Endothelial cell of umbilical vein (primary cell): Measurements from ENCODE around the gene ATP13A2. TPM values are rescaled to one million over a fixed set of nuclear protein-coding genes. Genes with fewer than 3 reads are reported as not detected.
"Not testable (repeated sequence)": the region's sequence is repeated elsewhere in the genome, so short reads cannot be mapped to it uniquely, and the experiment has no call there.

Source experiments
- BruUV-seq: library from RNA; stranded (reverse); fragments of 400-500 nt; replicated peaks from 2 replicates; lab custom pipeline; 2021; lab: Mats Ljungman, UMichigan
- CTCF ChIA-PET: fragments of 300-600, 350-600 bp; sonication (Branson Sonifier 250); formaldehyde crosslinking; loops from one replicate; lab custom pipeline; 2021; ENCODE audit warnings: antibody characterized with exemption, inconsistent platforms; lab: Charles Lee
- POLR2A ChIA-PET: fragments of 300-600, 350-600 bp; sonication (Branson Sonifier 250); formaldehyde crosslinking; loops from one replicate; lab custom pipeline; 2021; ENCODE audit warnings: antibody characterized with exemption, inconsistent platforms; lab: Charles Lee
- DNase-seq: peaks from one replicate; pipeline ENCODE4 v3.0.0-alpha.2; 2011; ENCODE audit warnings: low read depth, low spot score
- FAIRE-seq: peaks from 2 replicates; lab custom pipeline; 2011; peaks lifted over from hg19 to GRCh38; lab: Jason Lieb, UNC
- H2AFZ ChIP-seq: 2 replicates; pipeline ENCODE4 v1.6.0; 2012; ENCODE audit warnings: low read depth, low read length, control low read depth, inconsistent platforms
- H3K27ac ChIP-seq: 2 replicates; pipeline ENCODE4 v1.5.1; 2011; ENCODE audit warnings: low read depth, mild to moderate bottlenecking, control low read depth, low read length, moderate library complexity; ENCODE audit not compliant: insufficient read depth
- H3K27me3 ChIP-seq, 2 experiments: 2 replicates each; pipeline versions ENCODE4 v1.6.0 to v1.6.1; 2011; ENCODE audit warnings: low read length in 2 of 2, mixed read lengths in 1 of 2; ENCODE audit not compliant: control insufficient read depth in 2 of 2, insufficient read depth in 2 of 2
- H3K36me3 ChIP-seq, 2 experiments: 2 replicates in 1 of 2; 3 replicates in 1 of 2; pipeline ENCODE4 v1.5.1; 2011; ENCODE audit warnings: low read length in 2 of 2, mild to moderate bottlenecking in 1 of 2, moderate library complexity in 1 of 2; ENCODE audit not compliant: control insufficient read depth in 2 of 2, insufficient read depth in 2 of 2; ENCODE audit errors: extremely low read depth in 1 of 2
- H3K4me1 ChIP-seq: 3 replicates; pipeline ENCODE4 v1.5.1; 2011; ENCODE audit warnings: mild to moderate bottlenecking, low read length; ENCODE audit not compliant: control insufficient read depth, insufficient read depth; ENCODE audit errors: extremely low read depth
- H3K4me2 ChIP-seq: 2 replicates; pipeline ENCODE4 v1.6.1; 2011; ENCODE audit warnings: low read length, control low read depth, mixed read lengths; ENCODE audit not compliant: insufficient read depth
- H3K4me3 ChIP-seq, 3 experiments: fragments of 200-600 bp in 1 of 3; sonication (generic), shearing (Covaris generic) in 1 of 3; replicated peaks in 1 of 3; 2 replicates each; pipeline ENCODE4 v1.5.1; 2011 to 2016; ENCODE audit warnings: control low read depth in 3 of 3, low read length in 3 of 3, mild to moderate bottlenecking in 2 of 3, inconsistent platforms in 1 of 3, low read depth in 1 of 3, moderate library complexity in 1 of 3; ENCODE audit not compliant: insufficient read depth in 1 of 3
- H3K79me2 ChIP-seq: 2 replicates; pipeline ENCODE4 v1.6.0; 2012; ENCODE audit warnings: low read length, inconsistent platforms; ENCODE audit not compliant: control insufficient read depth, insufficient read depth
- H3K9ac ChIP-seq: replicated peaks from 2 replicates; pipeline ENCODE3; 2011; ENCODE audit warnings: low read length, control low read depth; ENCODE audit not compliant: insufficient read depth; ENCODE audit errors: extremely low read depth
- H3K9me1 ChIP-seq: replicated peaks from 3 replicates; pipeline ENCODE4 v1.6.0; 2011; ENCODE audit warnings: mild to moderate bottlenecking, low read length; ENCODE audit not compliant: control insufficient read depth, insufficient read depth; ENCODE audit errors: extremely low read depth
- H3K9me3 ChIP-seq: replicated peaks from 2 replicates; pipeline ENCODE4 v1.5.1; 2012; ENCODE audit warnings: low read length, inconsistent platforms; ENCODE audit not compliant: control insufficient read depth, insufficient read depth
- H4K20me1 ChIP-seq: replicated peaks from 2 replicates; pipeline ENCODE3; 2011; ENCODE audit warnings: mild to moderate bottlenecking, low read length; ENCODE audit not compliant: control insufficient read depth, insufficient read depth; ENCODE audit errors: extremely low read depth
- CTCF ChIP-seq, 2 donors: IDR thresholded peaks; 1 replicate in 1 of 2; 2 replicates in 1 of 2; pipeline ENCODE4 v1.5.1; 2011; ENCODE audit warnings: low read length in 2 of 2, mild to moderate bottlenecking in 2 of 2, moderate library complexity in 2 of 2, control low read depth in 1 of 2, inconsistent platforms in 1 of 2, low read depth in 1 of 2; ENCODE audit not compliant: insufficient read depth in 1 of 2; ENCODE audit errors: extremely low read depth in 1 of 2
- EZH2 ChIP-seq: IDR thresholded peaks from 2 replicates; pipeline ENCODE4 v1.6.1; 2012; ENCODE audit warnings: borderline replicate concordance, low read depth, mild to moderate bottlenecking, moderate library complexity, low read length, inconsistent platforms; ENCODE audit not compliant: severe bottlenecking
- FOS ChIP-seq: IDR thresholded peaks from 2 replicates; pipeline ENCODE4 v1.6.1; 2011; ENCODE audit warnings: mild to moderate bottlenecking, low read length, moderate library complexity, borderline replicate concordance; ENCODE audit not compliant: insufficient read depth
- GATA2 ChIP-seq: IDR thresholded peaks from 2 replicates; pipeline ENCODE4 v1.7.0; 2011; ENCODE audit warnings: low read depth, mild to moderate bottlenecking, moderate library complexity, mixed read lengths, low read length; ENCODE audit not compliant: insufficient read length, insufficient read depth
- JUN ChIP-seq: IDR thresholded peaks from 2 replicates; pipeline ENCODE4 v1.6.1; 2011; ENCODE audit warnings: borderline replicate concordance, low read depth; ENCODE audit not compliant: insufficient read length, insufficient read depth
- MAX ChIP-seq: IDR thresholded peaks from 2 replicates; pipeline ENCODE4 v1.6.1; 2011; ENCODE audit not compliant: insufficient read depth, insufficient read length
- MYC ChIP-seq: IDR thresholded peaks from one replicate; pipeline ENCODE4 v1.6.1; 2011; ENCODE audit warnings: mild to moderate bottlenecking, low read depth, low read length
- POLR2A ChIP-seq: IDR thresholded peaks from 2 replicates; pipeline ENCODE4 v1.6.1; 2012; ENCODE audit warnings: low read depth, mild to moderate bottlenecking, control low read depth, low read length
- POLR2AphosphoS5 ChIP-seq: IDR thresholded peaks from 2 replicates; pipeline ENCODE4 v1.6.1; 2012; ENCODE audit warnings: low read depth, mild to moderate bottlenecking, control low read depth, low read length, moderate library complexity; ENCODE audit not compliant: insufficient read depth
- dilution Hi-C: fragments of 300-500 bp; cut with MboI; formaldehyde crosslinking; loops from one replicate; pipeline ENCODE4 v1.15.0; 2019; ENCODE audit warnings: low sequenced_read_pairs; ENCODE audit not compliant: extremely low pct_ligation_motif_present
- intact Hi-C: fragments of 100-400 bp; cut with micrococcal nuclease; formaldehyde crosslinking; loops from one replicate; pipeline ENCODE4 v1.10.0; 2022
- polyA plus RNA-seq, 4 experiments: library from polyadenylated mRNA; depleted of rRNA in 3 of 4; stranded (reverse) in 3 of 4; unstranded in 1 of 4; fragments of >200 nt; gene quantifications; 2 replicates each; pipeline versions ENCODE4 v1.2.1 to v1.2.3, GENCODE V29; 2011 to 2012; ENCODE audit warnings: missing spikeins in 1 of 4
- total RNA-seq: library from RNA; stranded (reverse); gene quantifications from 2 replicates; pipeline ENCODE4 v1.2.3, GENCODE V29; 2021

The ATP13A2 gene
- total and polyA plus RNA-seq, 2 donors (not counting 3 experiments of a cell fraction or from before 2014, with no cell fraction given): 44.9 to 60.6 TPM

- Histone ChIP-seq H3K27me3 (no peaks in the 10 kb centered on the region), H3K4me3 (no peak overlapping the region), H3K4me2 (no peak overlapping the region), H3K9me1 (no peaks in the 10 kb centered on the region), H3K9ac (no peak overlapping the region), H2AFZ (no peak overlapping the region), H3K9me3 (no peaks in the 10 kb centered on the region), H3K36me3 (peaks cover 0 to 8% of the 10 kb centered on the region in 2 experiments), H3K27ac (no peak overlapping the region), H4K20me1 (no peaks in the 10 kb centered on the region), H3K79me2 (no peaks in the 10 kb centered on the region), H3K4me1 (no peaks in the 10 kb centered on the region)
- no TSS peak for BruUV-seq
- dilution Hi-C loops (no loop called here), intact Hi-C loops (no loop called here)
- FAIRE-seq: no peak
- ChIA-PET POLR2A (no interaction called here), CTCF (no interaction called here)
- no peak for TF ChIP-seq EZH2
- no peak for TF ChIP-seq JUN
- TF ChIP-seq MYC: no peak
- TF ChIP-seq POLR2A: no peak
- no peak for TF ChIP-seq CTCF (IDR thresholded peaks at IDR 0.05; ENCODE audit: extremely low read depth in 1 of 2, insufficient read depth in 1 of 2, low read depth in 1 of 2, low read length in 2 of 2)
- no peak for TF ChIP-seq MAX
- TF ChIP-seq POLR2AphosphoS5: no peak
- no peak for TF ChIP-seq GATA2
- TF ChIP-seq FOS: no peak
- no peak for DNase-seq
Observed at GRCh38 chr1:16938351-16939321, 73.1 kb downstream of the ATP13A2 start.

- H3K4me1 ChIP-seq, H3K36me3 ChIP-seq, DNase-seq, H3K27ac ChIP-seq, H4K20me1 ChIP-seq, H3K4me3 ChIP-seq, dilution Hi-C loops, H3K9me3 ChIP-seq, intact Hi-C loops, H3K9ac ChIP-seq, POLR2A ChIA-PET, H3K4me2 ChIP-seq, FAIRE-seq, H3K9me1 ChIP-seq, H3K27me3 ChIP-seq, H3K79me2 ChIP-seq, BruUV-seq, H2AFZ ChIP-seq: not testable (repeated sequence)
- CTCF ChIA-PET: interaction anchor here (1.4 to 1.5 kb wide), 2 partner anchors 21 to 316 kb away, joined by 3 to 5 read pairs; no protein-coding TSS in a partner anchor
Observed at GRCh38 chr1:16936580-16936979, 75.1 kb downstream of the ATP13A2 start.
